Left lobe of liver (tissue), 2 donors: ENCODE results near the gene GLIS1. TPM values are rescaled to one million over a fixed set of nuclear protein-coding genes. Genes with fewer than 3 reads are reported as not detected.
"Not testable (repeated sequence)": the region's sequence is repeated elsewhere in the genome, so short reads cannot be mapped to it uniquely, and the experiment has no call there.

Experiments used
- ATAC-seq: fragments of 200-7000 bp; cut with Tn5 transposase; one replicate; pipeline ENCODE4 v1.9.1; 2020; ENCODE audit warnings: mild to moderate bottlenecking, moderate library complexity
- DNase-seq: peaks from one replicate; pipeline ENCODE4 v3.0.0-alpha.2; 2020; ENCODE audit warnings: low spot score
- total RNA-seq: library from RNA; stranded (reverse); gene quantifications from one replicate; pipeline ENCODE4 v1.2.1, GENCODE V29; 2021
- donor health status: DM: no; HTN: no; CAD: no; lungs with moderate emphysema.
- donor health status: DM: no; HTN: yes; CAD: no.

GLIS1 gene
- total RNA-seq, 1 donor from 2014 or later, result not detected

DNA sequence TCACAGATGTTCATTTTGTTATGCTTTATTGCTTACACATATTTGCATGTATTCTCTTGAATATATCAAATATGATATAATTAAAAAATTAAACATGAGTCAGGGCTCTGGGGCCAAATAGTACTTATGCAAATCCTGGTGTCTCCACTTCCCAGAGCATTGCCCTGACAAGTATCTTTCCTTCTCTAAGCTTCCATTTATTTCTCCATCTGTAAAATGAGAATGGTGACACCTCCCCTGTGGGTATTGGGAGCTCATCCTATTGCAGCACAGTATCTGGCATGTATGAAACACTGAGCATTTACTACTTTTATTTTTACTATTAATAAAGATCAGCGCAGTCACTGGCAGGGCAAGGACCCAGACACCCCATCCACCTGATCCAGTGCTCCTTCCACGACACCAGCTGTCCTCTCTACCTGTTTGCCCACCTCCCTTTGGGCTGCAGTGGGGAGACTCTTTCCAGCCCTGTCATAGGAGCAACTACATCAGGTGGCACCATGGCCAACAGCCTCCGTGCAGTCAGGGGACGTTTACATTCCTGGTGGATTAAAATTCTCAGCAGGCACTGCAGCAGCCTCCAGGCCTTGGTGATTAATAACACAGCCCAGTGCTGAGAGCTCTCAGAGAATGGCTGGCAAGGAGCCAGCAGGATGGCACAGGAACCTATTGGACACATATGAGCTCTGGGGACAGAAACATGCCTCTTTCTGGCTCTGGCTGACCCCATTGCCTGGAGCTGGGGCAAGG is 166.7 kb downstream of the GLIS1 start:
- DNase-seq (no peak), ATAC-seq (no peak)

- no peak for ATAC-seq
- DNase-seq, result no peak
These were observed 170.4 kb downstream of the GLIS1 start for GRCh38 chr1:53568540-53568939.

DNA sequence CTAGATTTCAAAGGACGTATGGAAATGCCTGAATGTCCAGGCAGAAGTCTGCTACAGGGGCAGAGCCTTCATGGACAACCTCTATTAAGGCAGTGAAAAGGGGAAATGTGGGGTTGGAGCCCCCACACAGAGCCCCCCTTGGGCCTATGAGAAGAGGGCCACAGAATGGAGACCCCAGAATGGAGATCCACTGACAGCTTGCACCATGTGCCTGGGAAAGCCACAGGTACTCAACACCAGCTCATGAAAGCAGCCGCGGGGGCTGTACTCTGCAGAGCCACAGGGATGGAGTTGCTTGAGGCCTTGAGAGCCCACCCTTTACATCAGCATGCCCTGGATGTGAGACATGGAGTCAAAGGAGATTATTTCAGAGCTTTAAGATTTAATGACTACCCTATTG is 171.1 kb downstream of the GLIS1 start:
- ATAC-seq, result no peak
- no peak for DNase-seq

DNA sequence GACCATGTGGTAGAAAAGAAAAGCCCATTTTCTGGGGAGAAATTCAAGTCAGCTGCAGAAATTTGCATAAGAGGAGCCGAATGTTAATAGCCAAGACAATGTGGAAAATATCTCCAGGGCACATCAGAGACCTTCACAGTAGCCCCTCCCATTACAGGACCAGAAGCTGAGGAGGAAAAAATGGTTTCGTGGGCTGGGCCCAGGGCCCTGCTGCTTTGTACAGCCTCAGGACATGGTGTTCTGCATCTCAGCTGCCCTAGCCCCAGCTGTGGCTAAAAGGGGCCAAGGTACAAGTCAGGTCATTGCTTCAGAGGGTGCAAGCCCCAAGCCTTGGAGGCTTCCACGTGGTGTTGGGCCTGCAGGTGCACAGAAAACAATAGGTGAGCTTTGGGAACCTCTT is 171.5 kb downstream of the GLIS1 start:
- DNase-seq (no peak), ATAC-seq (no peak)

DNA sequence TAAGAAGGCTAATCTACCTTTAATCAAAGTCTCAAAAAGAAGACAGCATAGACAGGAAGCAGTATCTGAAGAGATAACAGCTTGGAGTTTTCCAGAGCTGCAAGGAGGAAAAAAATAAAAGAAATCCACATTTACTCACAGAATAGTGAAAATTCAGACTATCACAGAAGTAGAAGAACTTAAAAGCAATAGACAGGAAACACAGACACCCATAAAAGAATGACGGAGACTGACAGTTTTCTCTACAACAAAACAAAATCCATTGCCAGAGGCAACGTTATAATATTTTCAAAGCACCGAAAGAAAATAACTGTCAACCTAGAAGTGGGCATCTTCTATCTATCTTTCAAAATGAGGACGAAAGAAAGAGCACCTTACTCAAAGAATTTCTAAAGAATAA is 175.4 kb downstream of the GLIS1 start:
- no peak for DNase-seq
- no peak for ATAC-seq

GRCh38 chr1:53562981-53563379 is 176.0 kb downstream of the GLIS1 start:
- no peak for ATAC-seq
- no peak for DNase-seq

GRCh38 chr1:53562291-53562980 is 176.5 kb downstream of the GLIS1 start:
- ATAC-seq, result no peak
- DNase-seq, result no peak

DNA sequence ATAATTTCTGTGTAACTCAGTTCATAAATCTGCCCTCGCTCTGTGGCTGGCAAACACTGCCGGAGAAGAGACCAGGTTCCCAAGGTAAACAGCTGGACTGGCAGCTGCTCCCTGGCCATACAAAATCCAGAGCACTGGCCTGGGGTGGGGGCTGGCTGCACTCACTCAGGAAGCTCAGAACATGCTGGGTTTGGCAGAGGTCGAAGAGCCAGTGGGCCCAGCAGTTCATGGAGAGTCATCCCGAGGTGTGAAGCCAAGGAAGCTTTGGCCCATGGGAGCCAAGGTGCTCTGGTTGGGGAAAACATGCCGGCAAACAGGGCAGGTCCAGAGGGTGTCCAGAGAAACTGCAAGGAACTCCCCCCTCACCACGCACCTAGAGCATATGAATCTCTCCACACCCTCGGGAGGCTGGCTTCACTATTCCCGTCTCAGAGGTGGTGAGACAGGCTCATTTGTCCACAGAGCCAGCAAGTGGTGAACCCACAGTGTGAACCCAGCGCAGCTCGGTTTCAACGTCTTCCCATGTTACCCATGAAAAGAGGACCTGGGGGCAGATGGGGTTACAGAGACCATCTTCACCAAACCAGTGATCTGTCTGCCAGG is 177.4 kb downstream of the GLIS1 start:
- DNase-seq (no peak), ATAC-seq (no peak)

- DNase-seq (no peak), ATAC-seq (no peak)
These were observed 178.1 kb downstream of the GLIS1 start for GRCh38 chr1:53560581-53561502.

GRCh38 chr1:53559854-53560580 is 178.9 kb downstream of the GLIS1 start:
- no peak for DNase-seq
- ATAC-seq, result no peak

DNA sequence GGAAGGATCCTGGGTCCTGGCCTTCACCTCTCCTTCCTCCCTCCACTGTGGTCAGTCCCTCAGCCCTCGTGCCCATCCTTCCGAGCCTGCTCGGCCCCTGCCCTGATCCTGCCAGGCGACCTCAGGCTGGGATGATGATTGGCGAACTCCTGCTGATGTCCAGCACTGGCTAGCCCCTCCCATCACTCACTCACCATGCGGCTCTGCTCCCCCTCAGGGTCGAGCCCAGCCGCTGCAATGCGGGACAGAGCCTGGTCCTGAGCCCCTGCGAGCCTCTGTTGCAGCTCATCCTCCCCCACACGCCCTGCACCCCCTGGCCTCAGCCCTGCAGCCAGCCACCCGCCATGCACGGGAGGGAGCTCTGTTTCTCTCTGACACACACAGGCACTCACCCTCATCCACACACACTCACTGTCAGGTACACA is 179.6 kb downstream of the GLIS1 start:
- no peak for ATAC-seq
- DNase-seq, result no peak

DNA sequence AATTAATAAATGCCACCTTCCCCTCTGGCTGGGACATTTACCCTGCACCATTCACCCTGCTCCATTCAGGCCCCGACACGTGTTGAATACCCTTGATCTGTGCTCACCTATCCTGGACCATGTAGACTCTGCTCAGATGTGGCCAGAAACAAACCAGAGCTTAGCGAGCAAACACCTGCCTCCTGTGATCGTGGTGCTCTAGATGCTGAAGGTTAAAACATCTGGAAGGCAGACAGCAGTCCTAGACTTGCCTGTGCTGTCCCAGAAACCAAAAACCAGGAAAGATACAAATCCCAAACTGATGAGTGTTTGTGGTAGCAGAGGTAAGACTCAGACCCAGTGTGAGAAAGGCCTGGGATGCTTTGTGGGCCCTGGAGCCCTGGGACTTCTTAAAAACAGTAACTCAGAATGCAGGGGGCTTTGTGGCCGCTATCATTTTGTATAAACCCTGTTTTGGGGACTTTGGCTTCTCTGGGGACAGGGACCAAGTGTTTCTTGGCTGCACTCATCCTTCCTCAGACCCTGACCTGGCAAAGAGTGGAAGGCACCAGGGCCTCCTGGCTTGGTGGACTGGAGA is 180.1 kb downstream of the GLIS1 start:
- DNase-seq (no peak), ATAC-seq (no peak)

- ATAC-seq, result no peak
- DNase-seq, result no peak
These were observed 180.9 kb downstream of the GLIS1 start for GRCh38 chr1:53557830-53558738.

DNA sequence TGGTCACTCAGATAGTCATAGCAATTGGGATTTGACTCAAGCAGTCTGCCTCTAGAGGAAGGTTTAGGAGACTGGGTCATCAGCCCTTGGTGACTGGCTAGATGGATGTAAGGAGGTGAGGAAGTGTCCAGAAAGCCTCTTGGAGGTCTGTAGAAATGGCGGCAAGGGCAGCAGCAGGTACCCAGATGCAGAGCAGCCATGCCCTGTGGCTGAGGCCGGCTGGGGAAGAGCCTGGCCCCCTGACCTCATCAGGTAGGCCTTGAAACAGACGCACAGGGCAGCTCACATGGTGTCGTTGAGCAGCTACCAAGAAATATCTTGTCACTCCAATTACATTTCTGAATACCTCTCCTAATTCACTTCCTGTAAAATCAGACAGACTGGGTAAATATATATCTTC is 181.6 kb downstream of the GLIS1 start:
- ATAC-seq, result no peak

DNA sequence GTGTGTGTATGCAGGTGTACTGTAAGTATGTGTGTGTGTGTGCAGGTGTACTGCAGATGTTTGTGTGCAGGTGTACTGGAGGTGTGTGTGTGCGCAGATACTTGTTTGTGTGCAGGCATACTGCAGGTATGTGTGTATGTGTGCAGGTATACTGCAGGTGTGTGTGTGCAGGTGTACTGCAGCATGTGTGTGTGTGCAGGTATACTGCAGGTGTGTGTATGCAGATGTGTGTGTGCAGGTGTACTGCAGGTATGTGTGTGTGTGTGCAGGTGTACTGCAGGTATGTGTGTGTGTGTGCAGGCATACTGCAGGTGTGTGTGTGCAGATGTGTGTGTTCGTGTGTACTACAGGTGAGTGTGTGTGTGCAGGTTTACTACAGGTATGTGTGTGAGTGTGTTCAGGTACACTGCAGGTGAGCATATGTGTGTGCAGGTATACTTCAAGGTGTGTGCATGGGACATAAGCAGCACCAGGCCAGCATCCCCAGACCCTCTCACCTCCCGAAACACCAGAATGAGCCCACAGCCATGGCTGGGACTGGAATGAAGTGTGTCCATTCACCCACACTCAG is 182.2 kb downstream of the GLIS1 start:
- DNase-seq (no peak), ATAC-seq (no peak)

More for the DNA sequence above, 181.6 kb downstream of the GLIS1 start:
- DNase-seq, result no peak

DNA sequence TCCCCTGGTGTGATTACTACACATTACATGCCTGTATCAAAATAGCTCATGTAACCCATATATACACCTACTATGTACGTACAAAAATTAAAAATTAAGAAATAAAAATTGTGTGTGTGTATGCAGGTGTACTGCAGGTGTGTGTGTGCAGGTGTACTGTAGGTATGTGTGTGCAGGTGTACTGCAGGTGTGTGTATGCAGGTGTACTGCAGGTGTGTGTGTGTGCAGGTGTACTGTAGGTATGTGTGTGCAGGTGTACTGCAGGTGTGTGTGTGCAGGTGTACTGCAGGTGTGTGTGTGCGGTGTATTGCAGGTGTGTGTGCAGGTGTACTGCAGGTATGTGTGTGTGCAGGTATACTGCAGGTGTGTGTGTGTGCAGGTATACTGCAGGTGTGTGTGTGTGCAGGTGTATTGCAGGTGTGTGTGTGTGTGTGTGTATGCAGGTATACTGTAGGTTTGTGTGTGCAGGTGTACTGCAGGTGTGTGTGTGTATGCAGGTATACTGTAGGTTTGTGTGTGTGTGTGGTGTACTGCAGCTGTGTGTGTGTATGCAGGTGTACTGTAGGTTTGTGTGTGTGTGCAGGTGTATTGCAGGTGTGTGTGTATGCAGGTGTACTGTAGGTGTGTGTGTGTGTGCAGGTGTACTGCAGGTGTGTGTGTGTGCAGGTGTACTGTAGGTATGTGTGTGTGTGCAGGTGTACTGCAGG is 183.2 kb downstream of the GLIS1 start:
- DNase-seq, ATAC-seq: not testable (repeated sequence)

- ATAC-seq, result no peak
- no peak for DNase-seq
These were observed 184.2 kb downstream of the GLIS1 start for GRCh38 chr1:53554592-53555305.
